ENCODE data around the gene MCTP2. TPM values are rescaled to one million over a fixed set of nuclear protein-coding genes. Genes with fewer than 3 reads are reported as not detected.

The MCTP2 gene
- total and polyA plus RNA-seq, 9 of the 15 experiments (the other 6 are each of a cell fraction or from before 2014, with no cell fraction given) = 0.07 TPM; not detected in 8

DNA sequence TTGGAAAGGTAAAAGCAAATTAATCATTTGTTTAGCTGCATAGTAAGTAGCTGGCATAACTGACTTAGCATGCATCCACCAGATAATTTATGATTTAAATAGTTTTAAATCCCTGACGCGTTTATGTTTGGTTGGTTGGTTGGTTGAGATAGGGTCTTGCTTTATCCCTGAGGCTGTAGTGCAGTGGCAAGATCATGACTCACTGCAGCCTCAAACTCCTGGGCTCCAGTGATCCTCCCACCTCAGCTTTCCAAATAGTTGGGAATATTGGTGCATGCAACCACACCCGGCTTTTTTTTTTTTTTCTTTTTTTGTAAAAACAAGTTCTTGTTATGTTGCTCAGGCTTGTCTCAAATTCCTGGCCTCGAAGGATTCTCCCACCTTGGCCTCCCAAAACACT lies 263.4 kb downstream of the MCTP2 start:
- DNase-seq (ENCODE audit: extremely low read depth in 1 of 4, low spot score in 3 of 4) (no peak), ATAC-seq (no peak), FAIRE-seq (no peak)
- in situ Hi-C loops (cut with MboI) = no loop called here
- Histone ChIP-seq H3K4me3 (no peak overlapping the region), H3K36me3 (ENCODE audit: control insufficient read depth, insufficient read depth, low read length) (no peaks in the 10 kb centered on the region), H3K27me3 (ENCODE audit: control insufficient read depth in 2 of 2, insufficient read depth in 2 of 2, low read length in 2 of 2) (no peaks in the 10 kb centered on the region), H2AFZ (ENCODE audit: low read depth, low read length) (no peak overlapping the region), H4K20me1 (replicated peaks; ENCODE audit: control insufficient read depth, insufficient read depth, low read length) (no peaks in the 10 kb centered on the region), H3K4me1 (replicated peaks in 1 of 2; ENCODE audit: control insufficient read depth in 2 of 2, insufficient read depth in 2 of 2, low read length in 2 of 2) (no peaks in the 10 kb centered on the region), H3K27ac (ENCODE audit: extremely low read depth, low read depth, low read length) (no peak overlapping the region), H3K9me1 (ENCODE audit: control insufficient read depth, insufficient read depth, low read length) (no peaks in the 10 kb centered on the region), H3K4me2 (ENCODE audit: insufficient read depth, low read length) (no peak overlapping the region), H3K79me2 (ENCODE audit: control insufficient read depth, insufficient read depth, low read length) (no peaks in the 10 kb centered on the region), H3K9me3 (replicated peaks; ENCODE audit: control insufficient read depth, insufficient read depth, low read depth, low read length) (no peaks in the 10 kb centered on the region), H3K9ac (ENCODE audit: insufficient read depth in 1 of 2, low read depth in 2 of 2, low read length in 2 of 2) (no peak overlapping the region)
- ChIA-PET POLR2A (no interaction called here), CTCF (ENCODE audit: low intra/inter-chr PET ratio) (no interaction called here)
- BruUV-seq (replicated peaks) = no TSS peak
- WGBS (ENCODE audit: insufficient coverage, low coverage, missing lambda C conversion rate) = 2% methylated on average over 4 of the region's 4 CpGs
- TF ChIP-seq ZFP30 (CRISPR knock-in tag; IDR thresholded peaks at IDR 0.05; ENCODE audit: borderline replicate concordance) (no peak), RB1 (IDR thresholded peaks at IDR 0.05; ENCODE audit: low read depth) (no peak), DIDO1 (tag; IDR thresholded peaks at IDR 0.05; ENCODE audit: low read depth) (no peak), TARDBP (IDR thresholded peaks at IDR 0.05) (no peak), HMG20B (CRISPR knock-in tag; IDR thresholded peaks at IDR 0.05) (no peak), ZNF766 (CRISPR knock-in tag; conservative IDR thresholded peaks at IDR 0.05) (no peak), ESRRB (CRISPR knock-in tag; IDR thresholded peaks at IDR 0.05; ENCODE audit: borderline replicate concordance) (no peak)
- TF ChIP-seq, protein P1, sequence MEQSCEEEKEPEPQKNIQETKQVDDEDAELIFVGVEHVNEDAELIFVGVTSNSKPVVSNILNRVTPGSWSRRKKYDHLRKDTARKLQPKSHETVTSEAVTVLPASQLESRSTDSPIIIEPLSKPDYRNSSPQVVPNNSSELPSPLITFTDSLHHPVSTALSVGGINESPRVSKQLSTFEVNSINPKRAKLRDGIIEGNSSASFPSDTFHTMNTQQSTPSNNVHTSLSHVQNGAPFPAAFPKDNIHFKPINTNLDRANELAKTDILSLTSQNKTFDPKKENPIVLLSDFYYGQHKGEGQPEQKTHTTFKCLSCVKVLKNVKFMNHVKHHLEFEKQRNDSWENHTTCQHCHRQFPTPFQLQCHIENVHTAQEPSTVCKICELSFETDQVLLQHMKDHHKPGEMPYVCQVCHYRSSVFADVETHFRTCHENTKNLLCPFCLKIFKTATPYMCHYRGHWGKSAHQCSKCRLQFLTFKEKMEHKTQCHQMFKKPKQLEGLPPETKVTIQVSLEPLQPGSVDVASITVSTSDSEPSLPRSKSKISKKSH (CRISPR knock-in tag; IDR thresholded peaks at IDR 0.05) = no peak
- TF ChIP-seq, protein P2, sequence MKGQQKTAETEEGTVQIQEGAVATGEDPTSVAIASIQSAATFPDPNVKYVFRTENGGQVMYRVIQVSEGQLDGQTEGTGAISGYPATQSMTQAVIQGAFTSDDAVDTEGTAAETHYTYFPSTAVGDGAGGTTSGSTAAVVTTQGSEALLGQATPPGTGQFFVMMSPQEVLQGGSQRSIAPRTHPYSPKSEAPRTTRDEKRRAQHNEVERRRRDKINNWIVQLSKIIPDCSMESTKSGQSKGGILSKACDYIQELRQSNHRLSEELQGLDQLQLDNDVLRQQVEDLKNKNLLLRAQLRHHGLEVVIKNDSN (CRISPR knock-in tag; IDR thresholded peaks at IDR 0.05) = no peak
- intact Hi-C loops (cut with micrococcal nuclease) = no loop called here

All from K562 (cell line).